ENCODE results near the gene PTGDR2. TPM values are rescaled to one million over a fixed set of nuclear protein-coding genes. Genes with fewer than 3 reads are reported as not detected.

Gene PTGDR2
- total RNA-seq, 1 experiment from 2014 or later, result not detected

DNA sequence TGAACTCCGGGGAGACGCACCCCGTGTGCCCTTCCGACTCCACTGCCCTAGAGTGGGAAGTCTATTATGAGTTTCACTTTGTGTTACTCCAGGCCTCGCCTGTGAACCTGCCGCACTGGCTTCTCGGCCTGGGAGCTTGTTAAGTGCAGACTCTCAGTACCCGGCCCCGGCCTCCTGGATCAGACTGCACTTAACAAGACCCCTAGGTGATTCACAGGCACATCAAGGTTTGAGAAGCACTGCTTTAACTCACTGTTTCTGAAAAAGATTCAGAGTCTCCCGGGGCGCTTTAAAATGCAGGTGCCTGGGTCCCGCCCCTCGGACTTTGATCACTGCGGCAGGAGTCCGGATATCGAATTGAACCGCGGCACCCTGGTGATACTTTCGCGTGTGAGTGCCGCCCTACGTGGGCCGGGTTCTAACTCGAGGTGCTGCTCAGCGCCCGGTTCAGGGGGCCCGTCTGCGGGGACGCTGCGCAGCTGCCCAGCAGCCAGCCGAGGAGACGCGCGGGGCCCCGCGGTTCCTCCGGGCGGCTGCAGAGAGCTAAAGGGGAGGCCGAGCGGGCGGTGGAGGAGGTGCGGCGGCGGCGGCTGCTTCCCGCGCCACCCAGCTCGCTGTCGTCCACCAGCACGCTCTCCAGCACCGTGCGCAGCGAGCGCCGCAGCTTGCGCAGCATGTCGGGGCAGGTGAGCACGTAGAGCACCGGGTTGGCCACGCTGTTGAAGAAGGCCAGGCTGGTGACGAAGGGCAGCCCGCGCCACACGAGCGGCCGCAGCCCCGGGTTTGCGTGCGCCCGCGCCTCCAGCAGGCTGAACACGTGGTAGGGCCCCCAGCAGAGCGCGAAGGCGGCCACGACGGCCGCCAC, 3.4 kb downstream of the PTGDR2 start:
- no peak for DNase-seq

DNA sequence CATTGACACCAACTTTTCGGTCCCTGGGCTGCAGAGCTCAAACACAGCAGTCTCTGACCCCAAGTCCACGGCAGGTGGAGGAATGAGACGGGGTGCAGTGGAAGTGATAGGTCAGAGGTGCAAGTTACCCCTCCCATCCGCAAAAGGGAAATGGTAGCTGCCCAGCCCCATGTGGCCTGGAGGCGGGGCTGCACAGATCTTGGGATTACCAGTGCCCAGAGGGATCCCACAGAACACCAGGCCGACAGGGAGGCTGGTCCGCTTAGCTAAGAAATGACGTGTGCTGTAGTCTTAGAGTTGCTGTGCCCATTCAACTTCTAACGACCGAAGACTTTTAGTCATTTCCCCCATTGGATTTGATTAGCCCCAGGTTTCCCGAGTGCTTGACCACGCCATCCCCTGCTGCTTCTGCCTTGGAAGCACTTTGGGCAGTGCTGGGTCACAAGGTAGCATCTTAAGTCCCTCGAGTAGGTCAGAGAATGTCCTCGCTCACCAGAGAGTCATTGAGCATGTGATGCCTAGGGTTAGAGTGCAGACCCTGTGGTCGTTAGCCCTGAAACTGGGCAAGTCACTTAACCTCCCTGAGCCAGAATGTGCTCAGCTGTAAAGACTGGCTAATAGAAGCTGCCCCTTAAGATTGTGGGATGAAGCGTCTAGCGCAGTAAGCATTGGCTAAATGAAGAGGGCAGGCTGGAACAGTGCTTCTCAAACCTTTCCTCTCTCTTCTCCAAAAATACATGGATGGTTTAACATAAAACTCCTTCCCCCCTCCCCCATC, 4.2 kb downstream of the PTGDR2 start:
- Histone ChIP-seq H3K9me3 (no peaks in the 10 kb centered on the region), H3K4me3 (no peak overlapping the region), H3K36me3 (peaks cover 25% of the 10 kb centered on the region), H3K27me3 (no peaks in the 10 kb centered on the region)
- no peak for DNase-seq

More for the DNA sequence above, 3.4 kb downstream of the PTGDR2 start:
- H3K9me3 ChIP-seq, result no peaks in the 10 kb centered on the region
- peaks cover 23% of the 10 kb centered on the region for H3K36me3 ChIP-seq
- no peaks in the 10 kb centered on the region for H3K27me3 ChIP-seq
- H3K4me3 ChIP-seq, result no peak overlapping the region

GRCh38 chr11:60849641-60850520, 5.9 kb downstream of the PTGDR2 start:
- H3K27me3 ChIP-seq, result no peaks in the 10 kb centered on the region
- no peaks in the 10 kb centered on the region for H3K9me3 ChIP-seq
- H3K4me3 ChIP-seq, result no peak overlapping the region
- peaks cover 33% of the 10 kb centered on the region for H3K36me3 ChIP-seq
- no peak for DNase-seq

DNA sequence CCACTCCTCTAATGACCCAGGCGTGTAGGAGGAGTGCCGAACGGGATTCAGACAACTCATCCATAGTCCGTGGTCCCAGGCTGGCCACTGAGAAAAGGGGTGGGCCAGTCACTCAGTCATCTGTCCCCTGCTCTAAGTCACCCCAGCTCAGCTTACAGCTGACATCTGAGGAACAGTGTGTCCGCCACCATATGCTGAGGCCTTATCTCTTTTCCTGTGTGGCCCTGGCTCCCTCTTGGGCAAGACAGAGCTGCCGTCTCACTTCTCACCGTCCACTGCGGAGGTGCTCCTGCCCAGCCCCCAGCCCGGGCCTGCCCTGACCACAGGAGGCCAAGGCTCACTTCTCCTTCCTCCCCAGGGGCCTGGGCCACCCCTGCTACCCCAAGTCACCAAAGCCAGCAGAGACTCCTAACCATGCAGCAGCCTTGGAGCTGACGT, 7.0 kb downstream of the PTGDR2 start:
- H3K9me3 ChIP-seq, result no peaks in the 10 kb centered on the region
- H3K4me3 ChIP-seq, result no peak overlapping the region
- DNase-seq, result no peak
- H3K36me3 ChIP-seq, result peaks cover 40% of the 10 kb centered on the region
- no peaks in the 10 kb centered on the region for H3K27me3 ChIP-seq

DNA sequence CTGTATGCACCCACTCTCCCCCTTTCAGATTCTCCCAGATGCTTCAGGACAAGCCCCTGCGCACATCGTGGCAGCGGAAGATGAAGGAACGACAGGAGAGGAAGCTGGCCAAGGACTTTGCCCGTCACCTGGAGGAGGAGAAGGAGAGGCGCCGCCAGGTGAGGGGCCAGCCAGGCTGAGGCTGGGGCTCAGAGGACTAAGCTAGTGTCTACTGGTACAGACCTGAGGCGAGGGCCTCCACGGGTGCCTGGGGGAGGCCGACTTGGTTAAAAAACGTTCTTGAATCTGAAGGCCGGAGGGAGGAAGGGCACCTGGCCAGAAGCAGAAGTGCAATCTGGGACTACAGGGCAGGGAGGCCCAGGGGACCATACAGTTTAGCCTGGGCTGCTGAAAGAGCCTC, 7.9 kb downstream of the PTGDR2 start:
- Histone ChIP-seq H3K4me3 (no peak overlapping the region), H3K36me3 (peaks cover 40% of the 10 kb centered on the region), H3K27me3 (no peaks in the 10 kb centered on the region), H3K9me3 (no peaks in the 10 kb centered on the region)
- DNase-seq, result no peak

GRCh38 chr11:60847281-60847680, 8.5 kb downstream of the PTGDR2 start:
- Histone ChIP-seq H3K27me3 (no peaks in the 10 kb centered on the region), H3K36me3 (peaks cover 40% of the 10 kb centered on the region), H3K9me3 (no peaks in the 10 kb centered on the region), H3K4me3 (no peak overlapping the region)
- no peak for DNase-seq

DNA sequence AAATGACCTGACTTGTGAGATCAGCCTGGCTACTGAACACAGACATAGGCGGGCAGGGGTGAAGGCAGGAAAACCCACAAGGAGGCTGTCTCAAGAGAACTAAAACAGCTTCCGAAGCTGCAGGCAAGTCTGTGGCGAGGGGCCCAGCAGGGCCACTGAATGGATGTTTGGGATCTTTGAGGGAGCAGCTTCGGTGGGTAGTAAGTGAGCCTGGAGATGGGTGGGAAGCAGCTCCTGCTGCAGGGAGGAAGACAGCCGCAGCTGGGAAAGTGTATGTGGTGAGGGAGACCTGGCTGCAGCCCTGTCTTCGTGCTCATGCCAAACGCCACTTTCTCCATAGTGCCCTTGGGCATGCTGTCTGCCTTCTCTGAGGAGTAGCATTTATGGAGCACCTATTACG, 10.4 kb downstream of the PTGDR2 start:
- peaks cover 42% of the 10 kb centered on the region for H3K36me3 ChIP-seq
- no peak for DNase-seq
- H3K9me3 ChIP-seq, result no peaks in the 10 kb centered on the region

DNA sequence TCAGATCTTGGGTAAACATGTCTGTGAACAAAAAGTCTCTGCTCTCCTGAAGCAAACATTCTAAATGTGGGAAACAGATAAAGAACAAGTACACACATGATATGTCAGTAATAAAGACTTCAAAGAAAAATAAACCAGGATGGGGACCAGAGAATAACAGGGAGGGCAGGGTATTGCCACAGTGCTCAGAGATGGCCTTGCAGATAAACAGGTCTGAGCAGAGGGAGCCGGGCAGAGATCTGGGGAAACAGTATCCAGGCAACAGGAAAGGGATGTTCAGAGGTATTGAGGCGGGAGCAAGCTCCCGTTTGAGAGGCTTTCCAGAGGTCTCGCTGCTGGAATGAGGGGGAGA, 10.9 kb downstream of the PTGDR2 start:
- DNase-seq, result no peak
- Histone ChIP-seq H3K4me3 (no peak overlapping the region; the same call in 1 of the 2 replicates), H3K9me3 (no peaks in the 10 kb centered on the region), H3K27me3 (no peaks in the 10 kb centered on the region), H3K36me3 (peaks cover 42% of the 10 kb centered on the region)

More for the DNA sequence above, 10.4 kb downstream of the PTGDR2 start:
- Histone ChIP-seq H3K4me3 (no peak overlapping the region), H3K27me3 (no peaks in the 10 kb centered on the region)

DNA sequence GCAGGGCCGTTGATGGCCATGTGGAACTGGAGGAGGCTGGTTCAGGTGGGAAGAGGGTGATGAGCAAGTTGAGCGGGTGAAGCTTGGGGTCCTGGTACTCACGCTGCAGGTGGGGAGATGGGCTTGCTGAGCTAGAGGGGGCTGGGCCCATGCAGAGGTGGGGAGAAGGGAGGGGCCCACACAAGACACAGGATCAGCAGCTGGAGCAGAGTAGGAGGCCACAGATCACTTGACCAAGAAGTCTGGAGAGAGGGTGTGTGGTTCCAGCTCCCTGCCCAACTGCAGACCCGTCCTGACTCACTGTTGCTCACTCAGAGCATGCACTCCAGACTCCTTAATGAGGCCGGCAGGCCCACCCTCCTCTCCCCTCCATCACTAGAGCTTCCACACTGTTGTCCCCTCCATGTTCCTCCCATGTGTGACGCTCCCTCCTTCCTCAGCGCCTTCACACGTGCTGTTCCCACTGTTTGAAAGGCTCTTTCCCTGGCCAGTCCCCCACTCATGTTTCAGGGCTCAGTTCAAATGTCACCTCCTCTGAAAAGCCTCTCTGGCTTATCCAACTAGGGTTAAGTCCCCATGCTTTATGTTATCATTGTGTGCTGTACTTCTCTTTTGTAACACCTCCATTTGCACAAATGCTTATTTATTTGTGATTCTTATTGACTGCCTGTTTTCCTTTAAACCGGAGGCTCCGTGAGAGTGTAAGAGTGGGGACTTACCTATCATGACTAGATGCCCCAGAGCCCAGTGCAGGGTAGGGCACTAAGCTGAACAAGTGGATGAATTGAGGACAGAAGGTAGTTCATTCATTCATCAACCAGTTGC, 11.5 kb downstream of the PTGDR2 start:
- peaks cover 38% of the 10 kb centered on the region for H3K36me3 ChIP-seq
- no peaks in the 10 kb centered on the region for H3K27me3 ChIP-seq
- no peaks in the 10 kb centered on the region for H3K9me3 ChIP-seq
- H3K4me3 ChIP-seq, result peak overlapping the region; percentile 96
- peak; percentile 35 for DNase-seq

DNA sequence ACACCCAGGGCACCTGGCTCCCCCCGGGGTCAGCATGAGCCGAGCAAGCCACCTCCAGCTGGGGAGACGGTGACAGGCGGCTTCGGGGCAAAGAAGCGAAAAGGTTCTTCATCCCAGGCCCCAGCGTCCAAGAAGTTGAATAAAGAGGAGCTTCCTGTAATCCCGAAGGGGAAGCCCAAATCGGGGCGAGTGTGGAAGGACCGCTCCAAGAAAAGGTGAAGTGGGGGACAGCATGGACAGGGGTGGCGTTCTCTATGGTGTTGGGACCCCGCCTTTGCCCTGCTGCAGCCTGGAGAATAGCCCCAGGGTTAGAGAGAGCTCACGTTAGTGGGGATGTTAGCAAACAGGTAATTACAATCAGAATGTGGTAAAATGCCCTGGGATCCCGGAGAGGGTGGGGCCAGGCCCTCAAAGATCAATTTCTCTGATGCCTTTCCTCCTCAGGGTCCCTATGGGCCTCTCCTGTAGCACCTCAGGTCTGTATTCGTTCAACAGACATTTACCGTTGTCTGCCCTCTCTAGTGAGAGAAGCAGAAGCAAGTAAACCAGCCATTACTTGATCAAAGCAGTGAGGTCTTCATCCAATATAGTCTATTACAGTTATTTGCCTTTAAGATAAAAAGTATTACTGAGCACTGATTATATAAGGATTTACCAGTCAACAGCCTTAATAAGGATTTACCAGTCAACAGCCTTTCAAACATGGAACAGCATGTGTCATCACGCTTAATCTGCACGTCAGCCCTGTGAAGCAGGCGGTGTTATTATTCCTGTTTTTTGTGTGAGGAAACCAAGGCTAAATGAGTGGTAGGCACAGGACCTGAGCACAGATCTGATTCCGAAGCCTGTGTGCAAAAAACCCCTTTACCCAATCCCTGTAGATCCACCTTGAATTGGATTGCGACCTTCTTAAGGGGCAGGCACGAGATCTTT, 12.8 kb downstream of the PTGDR2 start:
- Histone ChIP-seq H3K27me3 (no peaks in the 10 kb centered on the region), H3K9me3 (no peaks in the 10 kb centered on the region), H3K4me3 (peak overlapping the region; percentile 96), H3K36me3 (peaks cover 25% of the 10 kb centered on the region)
- no peak for DNase-seq

DNA sequence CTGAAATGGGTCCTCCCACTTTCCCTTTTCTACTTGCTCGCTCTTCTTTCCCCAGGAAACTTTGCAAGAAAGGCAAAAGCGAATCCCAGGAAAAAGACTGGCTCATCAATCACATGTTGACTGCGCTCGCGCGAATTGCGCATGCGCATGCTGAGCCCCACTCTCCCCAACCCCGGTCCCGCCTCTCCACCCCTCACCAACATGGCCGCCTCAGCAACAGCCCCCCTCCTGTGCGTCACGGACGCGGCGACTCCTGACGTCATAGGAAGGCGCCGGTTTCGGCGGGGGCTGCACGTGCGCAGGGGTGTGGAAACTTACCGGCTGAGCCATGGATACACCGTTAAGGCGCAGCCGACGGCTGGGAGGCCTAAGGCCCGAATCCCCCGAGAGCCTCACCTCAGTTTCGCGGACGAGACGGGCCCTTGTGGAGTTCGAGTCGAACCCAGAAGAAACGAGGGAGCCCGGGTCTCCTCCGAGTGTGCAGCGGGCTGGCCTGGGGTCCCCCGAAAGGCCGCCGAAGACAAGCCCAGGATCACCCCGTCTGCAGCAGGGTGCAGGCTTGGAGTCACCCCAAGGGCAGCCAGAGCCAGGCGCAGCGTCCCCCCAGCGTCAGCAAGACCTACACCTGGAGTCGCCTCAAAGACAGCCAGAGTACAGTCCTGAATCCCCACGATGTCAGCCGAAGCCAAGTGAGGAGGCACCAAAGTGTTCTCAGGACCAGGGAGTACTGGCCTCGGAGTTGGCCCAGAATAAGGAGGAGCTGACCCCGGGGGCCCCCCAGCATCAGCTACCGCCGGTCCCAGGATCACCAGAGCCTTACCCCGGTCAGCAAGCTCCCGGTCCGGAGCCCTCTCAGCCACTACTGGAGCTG, 13.7 kb downstream of the PTGDR2 start, which contains the start of gene CCDC86:
CCDC86 (plus strand) TSS at position 317 of the 871 bp plus-strand sequence; CDS start at position 329, 12 bp downstream.
- peak; percentile 96 for DNase-seq
- no peaks in the 10 kb centered on the region for H3K9me3 ChIP-seq
- H3K4me3 ChIP-seq, result peak within 1 kb of the TSS; percentile 96
- peaks cover 17% of the 10 kb centered on the region for H3K36me3 ChIP-seq
- H3K27me3 ChIP-seq, result no peaks in the 10 kb centered on the region

DNA sequence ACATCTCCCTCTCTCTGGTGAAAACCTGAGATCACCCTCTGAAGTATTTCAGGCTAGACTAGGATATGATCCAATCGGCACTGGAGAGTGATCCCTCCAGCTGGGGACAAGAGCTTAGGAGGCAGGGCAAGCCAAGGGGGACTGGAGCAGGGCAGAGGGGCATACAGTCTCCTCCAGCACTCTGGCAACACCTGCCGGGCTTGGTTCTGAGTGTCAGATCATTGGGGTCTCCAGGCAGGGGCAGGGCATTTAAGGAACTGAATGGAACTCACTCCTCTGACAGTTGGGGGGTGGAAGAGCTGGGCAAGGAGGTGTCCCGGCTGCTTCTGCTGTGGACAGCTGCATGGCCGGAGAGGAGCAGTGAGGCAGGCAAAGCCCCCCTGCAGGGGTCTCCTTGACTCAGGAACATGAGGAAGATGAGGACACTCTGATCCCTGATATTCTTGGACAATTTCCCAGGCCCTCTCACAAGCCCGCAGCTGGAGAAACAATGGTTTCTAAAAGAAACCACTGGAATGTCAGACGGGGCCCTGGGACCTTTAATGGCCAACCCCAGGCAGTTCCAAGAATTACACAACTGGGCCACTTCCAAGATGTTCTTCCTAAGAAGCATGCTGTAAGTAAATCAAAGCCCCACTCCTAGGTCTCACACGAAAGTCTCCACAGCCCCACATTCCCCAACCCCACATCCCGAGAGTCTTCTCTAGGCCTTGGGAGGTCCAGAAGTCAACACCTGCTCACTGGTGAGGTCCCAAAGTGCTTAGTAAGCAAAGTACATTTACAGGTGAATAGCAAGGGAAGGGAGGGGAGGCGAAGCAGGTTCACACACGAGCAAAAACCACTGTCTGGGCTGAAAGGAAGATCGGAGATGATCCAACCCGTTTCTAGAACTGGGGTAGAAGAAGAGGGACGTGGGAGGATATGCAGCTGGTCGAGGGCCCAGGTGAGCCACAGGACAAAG, 15.0 kb downstream of the PTGDR2 start:
- H3K9me3 ChIP-seq, result no peaks in the 10 kb centered on the region
- H3K27me3 ChIP-seq, result no peaks in the 10 kb centered on the region
- peaks cover 17% of the 10 kb centered on the region for H3K36me3 ChIP-seq
- H3K4me3 ChIP-seq, result no peak overlapping the region
- peak; percentile 56 for DNase-seq

GRCh38 chr11:60838132-60838531, 17.6 kb downstream of the PTGDR2 start:
- 0 out of 2 replicates have a peak, but pooled peaks cover 2% of the 10 kb centered on the region for H3K36me3 ChIP-seq
- no peaks in the 10 kb centered on the region for H3K9me3 ChIP-seq
- H3K4me3 ChIP-seq, result no peak overlapping the region
- DNase-seq, result no peak
- H3K27me3 ChIP-seq, result no peaks in the 10 kb centered on the region

Measured in MG63 (cell line).